UCSD-AML1 (cell line): ENCODE data around the gene TNRC6C.
"Not testable (repeated sequence)": the region's sequence is repeated elsewhere in the genome, so short reads cannot be mapped to it uniquely, and the experiment has no call there.

Experiments
- DNase-seq: peaks from one replicate; lab custom pipeline; 2025; ENCODE audit not compliant: unreplicated experiment; lab: John Stamatoyannopoulos, UW

Gene TNRC6C

DNA sequence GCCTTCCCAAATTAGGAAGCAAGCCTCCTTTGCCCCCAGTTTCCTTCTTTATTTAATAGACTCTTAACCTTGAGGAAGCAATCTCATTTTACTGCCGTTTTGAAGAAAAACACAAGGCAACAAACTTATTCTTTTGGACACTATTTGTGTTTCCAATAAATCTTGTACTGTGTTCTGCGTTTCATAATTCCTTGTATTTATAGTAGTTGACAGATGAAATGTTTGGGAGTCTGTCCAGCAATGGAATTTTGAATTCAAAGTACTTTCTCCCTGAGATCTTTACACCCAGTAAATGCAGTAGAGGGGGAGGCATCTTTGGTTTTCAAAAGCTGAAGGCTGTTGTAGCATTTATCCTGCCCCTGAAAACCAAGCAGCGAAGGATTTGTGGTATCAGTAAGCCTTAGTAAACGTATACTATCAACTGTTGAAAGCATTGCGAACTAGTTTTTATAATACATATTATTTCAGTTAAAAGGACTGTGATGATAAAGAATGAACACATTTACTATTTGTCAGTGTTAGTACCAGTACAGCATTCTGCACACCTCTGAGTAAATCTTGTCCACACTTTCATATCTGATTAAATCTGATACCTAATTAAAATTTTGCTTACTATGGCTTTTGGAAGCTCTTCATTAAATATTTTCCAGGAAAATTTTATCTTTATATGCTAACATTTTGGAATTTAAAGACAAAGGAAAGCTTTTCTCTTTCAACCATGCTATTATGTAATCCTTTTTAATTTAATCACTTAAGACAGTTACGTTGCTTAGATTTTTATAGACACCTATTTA lies 83.1 kb downstream of the TNRC6C start:
- no peak for DNase-seq

DNA sequence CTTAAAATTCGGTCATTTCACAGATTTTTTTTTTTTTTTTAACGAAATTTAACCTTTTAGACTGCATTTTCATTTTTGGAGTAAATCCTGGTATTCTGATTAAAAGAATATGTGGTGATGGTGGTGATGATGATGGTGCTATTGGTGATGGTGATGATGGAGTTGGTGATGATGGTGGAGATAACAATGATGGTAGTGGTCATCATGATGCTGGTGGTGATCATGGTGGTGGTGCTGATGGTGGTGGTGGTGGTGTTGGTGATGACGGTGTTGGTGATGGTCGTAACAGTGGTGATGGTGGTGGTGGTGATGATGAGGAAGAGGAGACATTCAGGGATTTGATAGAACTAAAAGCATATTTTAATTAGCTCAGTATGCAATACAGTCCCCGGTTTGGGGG lies 84.0 kb downstream of the TNRC6C start:
- no peak for DNase-seq

DNA sequence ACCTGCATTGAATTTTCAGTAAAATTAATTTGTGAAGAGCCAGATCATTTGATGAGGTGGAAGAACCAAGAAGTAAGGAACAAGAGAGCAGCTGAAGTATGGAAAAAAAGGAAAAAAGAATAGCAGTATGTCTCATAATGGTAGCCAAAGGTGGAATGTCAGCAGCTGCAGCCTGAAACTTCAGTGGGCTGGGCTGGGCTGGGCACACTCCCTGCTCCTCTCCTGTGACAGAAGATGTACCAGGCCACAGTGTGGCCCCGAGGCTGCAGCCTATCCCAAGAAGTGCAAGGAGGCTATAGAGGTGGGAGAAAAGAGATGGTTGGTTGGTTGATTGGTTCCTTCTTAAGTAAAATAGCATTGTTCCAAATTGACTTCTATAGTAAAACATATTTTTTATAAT lies 84.5 kb downstream of the TNRC6C start:
- no peak for DNase-seq

DNA sequence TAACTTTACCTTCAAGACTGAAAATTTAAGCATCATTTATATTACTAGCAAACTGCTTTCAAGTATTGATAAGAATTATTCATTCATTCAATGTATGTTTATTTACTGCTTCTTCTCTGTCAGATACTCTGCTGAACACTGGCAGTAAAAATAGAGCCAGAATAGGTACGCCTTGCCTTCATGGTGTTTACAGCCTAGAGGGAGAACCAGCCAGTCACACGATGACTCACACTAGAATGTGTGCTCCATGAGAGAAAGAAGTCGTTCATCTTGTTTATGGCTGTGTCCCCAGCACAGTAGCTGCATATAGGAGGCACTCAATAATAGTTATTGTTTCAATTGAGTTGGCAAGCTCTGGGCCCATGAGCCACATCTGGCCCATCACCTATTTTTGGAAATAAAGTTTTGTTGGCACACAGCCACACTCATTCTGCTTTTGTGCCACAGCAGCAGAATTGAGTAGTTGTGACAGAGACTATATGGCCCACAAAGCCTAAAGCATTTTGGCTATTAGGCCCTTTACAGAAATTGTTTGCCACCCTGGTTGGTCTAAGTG lies 85.9 kb downstream of the TNRC6C start:
- no peak for DNase-seq

DNA sequence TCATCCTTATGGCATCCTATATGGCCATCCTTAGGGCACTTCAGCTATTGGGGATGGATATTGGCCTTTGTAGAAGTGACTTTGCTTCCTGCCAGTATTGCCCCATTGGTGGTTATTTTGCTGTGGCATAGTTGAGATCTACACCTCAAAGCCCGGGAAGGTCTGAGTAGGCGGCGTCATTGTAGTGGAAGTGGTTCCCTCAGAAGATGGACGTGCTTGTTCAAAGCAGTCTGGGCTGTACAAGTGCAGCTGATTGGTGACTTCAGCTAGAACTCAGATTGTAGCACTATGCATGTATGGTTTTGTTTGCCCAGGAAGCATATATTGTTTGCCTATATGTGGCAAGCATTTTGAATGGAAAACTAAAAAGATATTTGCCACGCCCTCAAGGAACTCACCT lies 86.8 kb downstream of the TNRC6C start:
- no peak for DNase-seq

DNA sequence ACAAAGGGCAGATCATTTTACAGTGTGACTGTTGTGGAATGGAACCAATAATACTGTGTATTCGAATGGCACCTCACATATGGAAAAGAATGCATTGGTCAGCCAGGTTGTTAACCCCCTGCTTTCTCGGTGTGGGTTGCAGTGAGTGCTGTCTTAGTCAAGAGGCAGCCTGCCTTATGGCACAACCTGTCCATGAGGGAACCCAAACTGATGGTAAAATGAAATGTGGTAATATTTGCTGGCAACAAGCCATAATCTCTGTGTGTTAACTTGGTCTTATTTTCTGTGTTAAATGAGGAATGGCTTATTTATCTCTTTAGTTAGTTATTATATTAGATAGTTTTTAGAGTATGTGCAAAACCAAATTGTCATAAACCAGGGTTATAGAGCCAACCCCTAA lies 88.4 kb downstream of the TNRC6C start:
- DNase-seq: no peak

DNA sequence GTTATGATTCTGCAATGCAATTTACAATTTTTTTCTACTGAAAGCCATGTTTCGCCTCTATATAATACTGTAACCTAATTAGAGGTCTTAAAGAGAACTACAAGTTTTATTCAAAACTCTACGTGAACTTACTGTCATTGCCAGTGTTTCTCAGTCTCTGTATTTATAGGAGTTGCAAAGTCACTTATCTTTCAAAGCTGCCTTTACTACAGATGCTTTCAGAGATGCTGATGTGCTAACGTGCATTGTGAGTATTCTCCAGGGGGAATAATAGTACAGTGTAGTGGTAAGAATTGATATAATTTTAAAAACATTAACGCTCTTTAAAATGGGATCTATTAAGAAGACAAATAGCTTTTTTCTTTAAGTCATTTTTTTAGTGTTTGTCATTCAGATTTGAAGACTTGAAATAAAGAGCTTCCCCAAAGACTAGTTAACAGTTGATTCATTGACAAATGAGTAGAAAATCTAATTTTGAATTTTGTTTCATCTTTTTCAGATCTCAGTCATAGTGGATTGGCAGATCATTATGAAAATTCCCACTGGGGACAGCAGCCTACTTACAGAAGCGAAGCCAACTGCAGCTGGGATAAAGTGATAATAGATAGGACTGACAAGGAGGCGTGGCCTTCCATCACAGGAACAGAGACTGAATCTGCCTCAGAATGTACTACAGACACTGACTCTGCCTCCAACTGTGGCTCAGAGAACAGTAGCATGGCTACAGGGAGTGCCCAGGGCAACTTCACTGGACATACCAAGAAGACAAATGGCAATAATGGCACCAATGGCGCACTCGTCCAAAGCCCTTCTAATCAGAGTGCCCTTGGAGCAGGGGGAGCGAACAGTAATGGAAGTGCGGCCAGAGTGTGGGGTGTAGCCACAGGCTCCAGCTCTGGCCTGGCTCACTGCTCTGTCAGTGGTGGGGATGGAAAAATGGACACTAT lies 90.1 kb downstream of the TNRC6C start:
- no peak for DNase-seq

DNA sequence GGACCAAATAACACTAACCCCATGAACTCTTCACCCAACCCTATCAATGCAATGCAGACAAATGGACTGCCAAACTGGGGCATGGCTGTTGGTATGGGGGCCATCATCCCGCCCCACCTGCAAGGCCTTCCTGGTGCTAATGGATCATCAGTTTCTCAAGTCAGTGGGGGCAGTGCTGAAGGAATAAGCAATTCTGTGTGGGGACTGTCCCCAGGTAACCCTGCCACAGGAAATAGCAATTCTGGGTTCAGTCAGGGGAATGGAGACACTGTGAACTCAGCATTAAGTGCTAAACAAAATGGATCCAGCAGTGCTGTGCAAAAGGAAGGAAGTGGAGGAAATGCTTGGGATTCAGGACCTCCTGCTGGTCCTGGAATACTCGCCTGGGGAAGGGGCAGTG lies 91.1 kb downstream of the TNRC6C start:
- DNase-seq: no peak

DNA sequence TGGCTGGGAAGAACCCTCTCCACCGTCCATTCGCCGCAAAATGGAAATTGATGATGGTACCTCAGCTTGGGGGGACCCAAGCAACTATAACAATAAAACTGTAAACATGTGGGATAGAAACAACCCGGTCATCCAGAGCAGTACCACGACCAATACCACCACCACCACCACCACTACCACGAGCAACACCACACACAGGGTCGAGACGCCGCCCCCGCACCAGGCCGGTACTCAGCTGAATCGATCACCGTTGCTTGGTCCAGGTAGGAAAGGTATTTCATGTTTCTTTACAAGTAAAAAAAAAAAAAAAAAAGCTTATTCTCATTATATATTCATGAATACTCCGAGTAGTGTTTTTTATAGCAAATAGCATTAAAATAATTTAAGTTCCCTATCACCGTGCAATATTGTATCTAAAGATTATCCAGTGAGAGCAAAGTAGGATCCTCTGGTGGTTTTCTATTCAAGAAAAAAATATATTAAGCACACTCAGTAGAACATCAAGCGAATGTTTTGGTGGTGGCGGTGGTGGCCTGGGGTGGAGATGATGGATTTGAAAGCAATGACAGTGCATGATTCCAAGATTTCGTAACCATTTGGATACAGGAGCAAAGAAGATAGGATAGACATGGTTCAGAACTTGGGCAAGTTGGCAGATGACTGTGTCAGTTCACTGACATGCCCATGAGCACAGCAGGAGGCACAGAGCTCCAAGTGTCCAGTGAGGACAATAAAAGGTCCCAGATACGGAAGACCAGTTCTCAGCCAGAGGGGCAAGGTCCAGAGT lies 92.9 kb downstream of the TNRC6C start:
- DNase-seq: no peak

DNA sequence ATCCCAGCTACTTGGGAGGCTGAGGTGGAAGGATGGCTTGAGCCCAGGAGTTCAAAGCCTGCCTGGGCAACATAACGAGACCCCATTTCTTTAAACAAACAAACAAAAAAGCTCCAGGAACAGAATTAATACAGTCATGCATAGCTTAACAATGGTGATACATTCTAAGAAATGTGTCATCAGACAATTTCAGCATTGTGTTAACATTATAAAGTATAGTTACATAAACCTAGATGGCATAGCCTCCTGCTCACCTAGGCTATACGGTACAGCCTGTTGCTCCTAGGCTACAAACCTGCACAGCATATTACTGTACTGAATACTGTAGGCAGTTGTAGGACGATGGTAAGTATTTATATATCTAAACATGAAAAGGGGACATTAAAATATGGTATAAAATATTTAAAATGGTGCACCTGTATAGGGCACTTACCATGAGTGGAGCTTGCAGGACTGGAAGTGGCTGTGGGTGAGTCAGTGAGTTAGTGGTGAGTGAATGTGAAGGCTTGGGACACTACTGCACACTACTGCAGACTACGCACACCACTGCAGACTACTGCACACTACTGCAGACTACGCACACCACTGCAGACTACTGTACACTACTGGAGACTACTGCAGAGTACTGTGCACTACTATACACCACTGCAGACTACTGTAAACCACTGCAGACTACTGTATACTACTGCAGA lies 95.4 kb downstream of the TNRC6C start:
- no peak for DNase-seq

DNA sequence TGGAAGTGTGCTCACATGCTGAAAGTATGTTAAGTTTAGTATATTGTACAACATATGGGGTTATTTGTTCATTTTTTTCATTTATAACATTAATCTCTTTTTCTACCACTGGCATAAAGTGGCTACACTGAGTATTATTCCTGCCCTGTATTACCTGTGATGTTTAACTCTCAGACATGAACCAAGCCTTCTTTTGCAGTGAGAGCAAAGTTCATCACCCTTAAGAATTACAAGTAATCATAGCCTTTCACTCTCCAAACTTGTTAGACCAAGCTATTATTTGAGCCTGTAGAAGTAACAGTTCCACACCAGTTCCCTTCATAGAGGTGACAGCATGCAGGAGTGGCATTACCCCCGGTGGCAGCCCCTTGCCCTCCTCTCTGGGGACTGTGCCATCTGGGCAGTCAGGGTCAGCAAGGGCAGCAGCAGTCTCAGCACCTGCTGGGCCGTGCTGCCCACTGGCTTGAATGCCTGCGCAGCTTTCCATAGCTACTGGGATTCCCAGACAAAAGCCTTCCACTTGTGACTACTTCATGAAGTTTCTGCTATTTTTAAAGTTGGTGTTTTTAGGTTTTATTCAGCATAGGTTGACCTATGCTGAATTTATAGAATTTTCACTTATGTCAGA lies 98.7 kb downstream of the TNRC6C start:
- DNase-seq: no peak

DNA sequence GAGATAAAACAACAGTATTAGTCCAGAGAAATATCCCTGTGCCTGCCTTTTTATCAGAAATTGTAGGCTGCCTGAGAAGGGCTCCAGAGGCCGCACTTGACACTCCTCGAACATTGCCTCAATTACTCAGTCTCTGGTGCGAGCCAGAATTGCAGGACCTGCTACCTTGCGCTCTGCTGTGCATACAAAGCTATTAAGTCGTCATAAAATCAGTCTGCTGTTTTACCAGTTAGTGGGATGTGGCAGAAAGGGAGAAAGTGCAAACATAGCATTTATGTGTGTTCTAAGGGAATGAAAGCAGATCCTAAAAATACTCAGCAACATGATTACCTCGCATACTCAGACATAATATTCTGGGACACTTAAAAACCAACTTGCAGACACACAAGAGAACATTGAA lies 99.5 kb downstream of the TNRC6C start:
- DNase-seq: no peak

DNA sequence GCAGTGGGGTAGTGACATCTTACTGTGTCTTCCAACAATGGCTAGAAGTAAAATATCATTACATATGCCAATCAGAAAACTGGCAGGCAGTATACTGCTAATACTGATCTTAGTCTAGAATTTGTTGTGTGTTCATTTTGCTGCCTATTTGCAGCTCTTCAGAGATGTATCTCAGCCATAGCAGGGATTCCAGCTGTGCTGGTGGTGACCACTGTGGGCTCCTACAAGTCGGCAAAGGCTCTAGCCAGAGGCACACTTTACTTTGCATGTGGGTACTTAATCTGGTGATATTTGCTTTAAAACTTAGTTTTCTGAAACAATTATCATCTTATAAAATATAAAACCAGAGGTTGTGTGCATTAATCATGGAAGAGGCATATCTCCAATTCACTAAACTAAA lies 100.1 kb downstream of the TNRC6C start:
- no peak for DNase-seq

DNA sequence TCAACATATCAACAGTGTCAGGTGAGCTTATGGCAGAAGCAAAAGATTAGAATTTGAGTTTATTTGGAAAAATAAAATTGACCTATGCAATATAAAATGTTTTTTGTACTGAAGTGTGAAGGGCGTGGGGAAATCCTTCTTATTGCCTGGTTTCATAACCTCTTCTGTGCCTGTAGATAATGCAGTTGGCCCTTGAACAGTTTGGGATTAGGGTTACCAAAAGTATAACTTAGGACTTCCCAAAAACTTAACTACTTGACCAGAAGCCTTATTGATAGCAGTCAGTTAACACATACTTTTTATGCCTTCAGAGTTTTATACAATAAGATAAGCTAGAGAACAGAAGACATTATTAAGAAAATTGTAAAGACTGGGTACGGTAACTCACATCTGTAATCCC lies 104.1 kb downstream of the TNRC6C start:
- no peak for DNase-seq

DNA sequence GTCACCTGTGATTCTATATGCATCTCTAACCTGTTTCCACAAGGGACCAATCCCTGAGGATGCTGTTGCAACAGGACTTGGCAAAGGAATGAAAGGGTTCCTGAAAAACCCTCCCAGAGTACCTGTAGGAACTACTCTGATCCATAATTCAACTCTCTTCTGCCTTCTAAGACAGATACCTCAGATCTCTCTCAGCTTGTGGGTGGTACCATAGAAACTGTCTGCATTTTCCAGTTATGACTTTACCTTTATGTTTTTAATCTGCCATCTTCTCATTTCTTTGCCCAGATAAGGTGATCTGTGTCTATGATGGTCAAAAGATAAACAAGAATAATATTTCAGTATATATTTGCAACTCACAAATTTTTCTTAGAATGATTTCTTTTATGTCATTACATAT lies 105.0 kb downstream of the TNRC6C start:
- DNase-seq: no peak

DNA sequence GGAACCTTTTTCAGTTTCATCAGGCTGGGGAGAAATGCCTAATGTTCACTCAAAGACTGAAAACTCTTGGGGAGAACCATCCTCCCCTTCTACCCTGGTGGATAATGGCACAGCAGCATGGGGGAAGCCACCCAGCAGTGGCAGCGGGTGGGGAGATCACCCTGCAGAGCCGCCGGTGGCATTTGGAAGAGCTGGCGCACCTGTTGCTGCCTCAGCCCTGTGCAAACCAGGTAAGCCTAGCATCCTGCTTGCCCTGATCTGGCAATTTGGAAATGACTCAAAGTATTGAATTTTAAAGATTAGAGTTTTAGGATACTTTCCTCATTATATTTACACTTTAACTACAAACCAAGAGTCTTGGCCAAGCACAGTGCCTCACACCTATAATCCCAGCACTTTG lies 106.2 kb downstream of the TNRC6C start:
- no peak for DNase-seq

DNA sequence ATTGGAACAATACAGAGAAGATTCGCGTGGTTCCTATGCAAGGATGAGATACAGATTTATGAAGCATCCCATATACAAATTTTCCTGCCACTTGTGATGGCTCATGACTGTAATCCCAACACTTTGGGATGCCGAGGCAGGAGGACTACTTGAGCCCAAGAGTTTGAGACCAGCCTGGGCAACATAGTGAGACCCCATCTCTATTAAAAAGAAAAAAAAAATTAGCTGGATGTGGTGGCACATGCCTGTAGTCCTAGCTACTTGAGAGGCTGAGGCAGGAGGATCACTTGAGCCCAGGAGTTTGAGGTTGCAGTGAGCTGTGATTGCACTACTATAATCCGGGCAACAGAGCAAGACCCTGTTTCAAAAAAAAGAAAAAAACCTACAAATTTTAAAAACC lies 108.5 kb downstream of the TNRC6C start:
- not testable (repeated sequence) for DNase-seq

DNA sequence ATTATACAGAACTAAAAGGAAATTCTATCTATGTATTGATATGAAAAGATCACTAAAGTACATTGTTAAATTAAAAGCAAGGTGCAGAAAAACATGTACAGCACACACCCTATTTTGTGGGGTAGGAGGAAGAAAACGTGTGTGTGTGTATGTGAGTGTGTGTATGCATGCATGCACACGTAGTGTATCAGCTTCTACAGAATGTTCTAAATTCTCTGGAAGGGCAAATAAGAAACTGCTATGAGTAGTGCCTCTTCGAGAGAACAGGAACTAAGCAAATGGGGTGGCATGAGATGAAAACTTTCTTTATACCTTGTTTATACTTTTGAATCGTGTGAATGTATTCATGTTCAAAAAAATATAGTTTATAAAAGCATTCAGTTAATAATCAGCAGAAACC lies 111.2 kb downstream of the TNRC6C start:
- DNase-seq: no peak

DNA sequence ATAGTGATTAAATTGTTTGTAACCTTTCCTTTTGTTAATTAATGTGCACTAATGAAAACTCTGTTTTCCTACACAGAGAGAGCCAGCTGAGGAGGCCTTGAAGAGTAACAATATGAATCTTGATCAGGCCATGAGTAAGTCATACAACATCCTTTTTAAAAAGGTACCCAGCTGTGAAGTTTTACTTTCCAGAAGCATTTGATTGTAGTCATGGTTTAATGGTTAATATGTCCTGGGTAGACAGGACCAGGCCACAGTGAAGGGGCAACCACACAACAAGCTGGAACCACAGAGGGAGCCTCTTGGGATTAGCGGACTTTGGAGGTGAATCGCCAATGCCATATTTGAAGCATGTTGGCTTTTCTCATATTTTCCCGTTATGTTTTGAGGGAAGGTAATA lies 114.5 kb downstream of the TNRC6C start:
- no peak for DNase-seq

DNA sequence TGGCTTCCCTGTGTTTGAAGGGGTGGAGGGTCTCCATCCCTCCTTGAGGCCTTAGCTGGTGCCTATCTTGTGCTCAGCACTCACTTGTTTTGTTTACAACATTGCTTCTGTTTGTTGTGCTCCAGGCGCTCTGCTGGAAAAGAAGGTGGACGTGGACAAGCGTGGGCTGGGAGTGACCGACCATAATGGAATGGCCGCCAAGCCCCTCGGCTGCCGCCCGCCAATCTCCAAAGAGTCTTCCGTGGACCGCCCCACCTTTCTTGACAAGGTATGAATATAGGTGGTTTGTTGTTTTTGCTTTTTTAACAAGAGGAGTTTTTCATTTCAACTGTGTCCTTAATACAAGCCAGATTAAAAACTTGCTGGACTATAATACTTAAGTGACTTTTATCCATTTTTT lies 116.5 kb downstream of the TNRC6C start:
- no peak for DNase-seq
